Measurements from ENCODE around the gene PCDH15. TPM values are rescaled to one million over a fixed set of nuclear protein-coding genes. Genes with fewer than 3 reads are reported as not detected.

Gene PCDH15
- total RNA-seq, 1 experiment from 2014 or later = not detected

GRCh38 chr10:54096892-54097291, 704.1 kb downstream of the PCDH15 start:
- H3K27ac ChIP-seq (ENCODE audit: low read depth, low read length, poor library complexity, severe bottlenecking) = no peak overlapping the region
- CTCF ChIA-PET = no interaction called here
- intact Hi-C loops (cut with micrococcal nuclease; ENCODE audit: unreplicated experiment) = no loop called here
- H3K36me3 ChIP-seq (ENCODE audit: insufficient read depth, low read length, poor library complexity, severe bottlenecking) = no peaks in the 10 kb centered on the region
- H3K27me3 ChIP-seq (replicated peaks; ENCODE audit: insufficient read depth, low read depth, low read length, poor library complexity) = no peaks in the 10 kb centered on the region
- H3K4me1 ChIP-seq (ENCODE audit: insufficient read depth, low read length, poor library complexity, severe bottlenecking) = no peaks in the 10 kb centered on the region
- H3K9me3 ChIP-seq (ENCODE audit: low read depth, low read length, poor library complexity, severe bottlenecking) = peaks cover 11% of the 10 kb centered on the region
- DNase-seq (ENCODE audit: low spot score) = no peak
- H3K4me3 ChIP-seq (ENCODE audit: low read depth, low read length, poor library complexity, severe bottlenecking) = no peak overlapping the region
- POLR2A ChIA-PET (ENCODE audit: low non-redundant PET) = no interaction called here
- TF ChIP-seq EZH2 (IDR thresholded peaks at IDR 0.05; ENCODE audit: borderline replicate concordance, low read depth, low read length, poor library complexity, severe bottlenecking) (no peak), CTCF (conservative IDR thresholded peaks at IDR 0.05; ENCODE audit: low read depth, low read length) (no peak)
- BruUV-seq (replicated peaks) = no TSS peak

GRCh38 chr10:54094321-54094720, 706.7 kb downstream of the PCDH15 start:
- BruUV-seq (replicated peaks) = no TSS peak
- no peak for TF ChIP-seq EZH2 (IDR thresholded peaks at IDR 0.05; ENCODE audit: borderline replicate concordance, low read depth, low read length, poor library complexity, severe bottlenecking)
- TF ChIP-seq CTCF (conservative IDR thresholded peaks at IDR 0.05; ENCODE audit: low read depth, low read length) = no peak

GRCh38 chr10:54091237-54091636, 709.8 kb downstream of the PCDH15 start:
- intact Hi-C loops (cut with micrococcal nuclease; ENCODE audit: unreplicated experiment) = no loop called here
- CTCF ChIA-PET = no interaction called here

More at GRCh38 chr10:54094321-54094720, 706.7 kb downstream of the PCDH15 start:
- no peaks in the 10 kb centered on the region for H3K27me3 ChIP-seq (replicated peaks; ENCODE audit: insufficient read depth, low read depth, low read length, poor library complexity)
- no peak for DNase-seq (ENCODE audit: low spot score)
- H3K36me3 ChIP-seq (ENCODE audit: insufficient read depth, low read length, poor library complexity, severe bottlenecking) = no peaks in the 10 kb centered on the region
- H3K4me3 ChIP-seq (ENCODE audit: low read depth, low read length, poor library complexity, severe bottlenecking) = no peak overlapping the region
- ChIA-PET POLR2A (ENCODE audit: low non-redundant PET) (no interaction called here), CTCF (no interaction called here)
- H3K4me1 ChIP-seq (ENCODE audit: insufficient read depth, low read length, poor library complexity, severe bottlenecking) = no peaks in the 10 kb centered on the region
- no peak overlapping the region for H3K27ac ChIP-seq (ENCODE audit: low read depth, low read length, poor library complexity, severe bottlenecking)
- intact Hi-C loops (cut with micrococcal nuclease; ENCODE audit: unreplicated experiment) = no loop called here
- H3K9me3 ChIP-seq (ENCODE audit: low read depth, low read length, poor library complexity, severe bottlenecking) = peaks cover 19% of the 10 kb centered on the region

More at GRCh38 chr10:54091237-54091636, 709.8 kb downstream of the PCDH15 start:
- Histone ChIP-seq H3K27ac (ENCODE audit: low read depth, low read length, poor library complexity, severe bottlenecking) (no peak overlapping the region), H3K27me3 (replicated peaks; ENCODE audit: insufficient read depth, low read depth, low read length, poor library complexity) (no peaks in the 10 kb centered on the region), H3K9me3 (ENCODE audit: low read depth, low read length, poor library complexity, severe bottlenecking) (peaks cover 30% of the 10 kb centered on the region), H3K4me1 (ENCODE audit: insufficient read depth, low read length, poor library complexity, severe bottlenecking) (no peaks in the 10 kb centered on the region), H3K4me3 (ENCODE audit: low read depth, low read length, poor library complexity, severe bottlenecking) (no peak overlapping the region), H3K36me3 (ENCODE audit: insufficient read depth, low read length, poor library complexity, severe bottlenecking) (no peaks in the 10 kb centered on the region)
- no TSS peak for BruUV-seq (replicated peaks)
- DNase-seq (ENCODE audit: low spot score) = no peak
- no peak for TF ChIP-seq EZH2 (IDR thresholded peaks at IDR 0.05; ENCODE audit: borderline replicate concordance, low read depth, low read length, poor library complexity, severe bottlenecking)
- TF ChIP-seq CTCF (conservative IDR thresholded peaks at IDR 0.05; ENCODE audit: low read depth, low read length) = no peak
- POLR2A ChIA-PET (ENCODE audit: low non-redundant PET) = no interaction called here

Data from A673 (cell line).